ENCODE measurements around the gene PNPLA8.
"Not testable (repeated sequence)": the region's sequence is repeated elsewhere in the genome, so short reads cannot be mapped to it uniquely, and the experiment has no call there.

PNPLA8 gene

GRCh38 chr7:108565987-108566386, 40.1 kb upstream of the PNPLA8 start:
- no peak for DNase-seq (ENCODE audit: low read depth)
- no peak for TF ChIP-seq CTCF (conservative IDR thresholded peaks at IDR 0.05; ENCODE audit: low read length)
- H3K4me3 ChIP-seq (ENCODE audit: low read length), result no peak overlapping the region

- peak; percentile 33 for DNase-seq (ENCODE audit: low read depth)
- no peak for TF ChIP-seq CTCF (conservative IDR thresholded peaks at IDR 0.05; ENCODE audit: low read length)
- no peak overlapping the region for H3K4me3 ChIP-seq (ENCODE audit: low read length)
These were observed 35.2 kb upstream of the PNPLA8 start for GRCh38 chr7:108561047-108561619.

GRCh38 chr7:108559253-108559652, 33.3 kb upstream of the PNPLA8 start:
- no peak for DNase-seq (ENCODE audit: low read depth)
- TF ChIP-seq CTCF (conservative IDR thresholded peaks at IDR 0.05; ENCODE audit: low read length), result no peak
- H3K4me3 ChIP-seq (ENCODE audit: low read length), result no peak overlapping the region

GRCh38 chr7:108557617-108558016, 31.7 kb upstream of the PNPLA8 start:
- no peak for DNase-seq (ENCODE audit: low read depth)
- TF ChIP-seq CTCF (conservative IDR thresholded peaks at IDR 0.05; ENCODE audit: low read length), result no peak
- no peak overlapping the region for H3K4me3 ChIP-seq (ENCODE audit: low read length)

GRCh38 chr7:108557191-108557590, 31.3 kb upstream of the PNPLA8 start:
- DNase-seq (ENCODE audit: low read depth), result no peak
- H3K4me3 ChIP-seq (ENCODE audit: low read length), result no peak overlapping the region
- no peak for TF ChIP-seq CTCF (conservative IDR thresholded peaks at IDR 0.05; ENCODE audit: low read length)

GRCh38 chr7:108556665-108557064, 30.7 kb upstream of the PNPLA8 start:
- not testable (repeated sequence) for H3K4me3 ChIP-seq (ENCODE audit: low read length); DNase-seq (ENCODE audit: low read depth)

- not testable (repeated sequence) for DNase-seq (ENCODE audit: low read depth)
These were observed 22.4 kb upstream of the PNPLA8 start for GRCh38 chr7:108548141-108548896.

GRCh38 chr7:108541478-108541877, 15.5 kb upstream of the PNPLA8 start:
- DNase-seq (ENCODE audit: low read depth), result no peak
- TF ChIP-seq CTCF (conservative IDR thresholded peaks at IDR 0.05; ENCODE audit: low read length), result no peak
- no peak overlapping the region for H3K4me3 ChIP-seq (ENCODE audit: low read length)

More at GRCh38 chr7:108548141-108548896, 22.4 kb upstream of the PNPLA8 start:
- not testable (repeated sequence) for H3K4me3 ChIP-seq (ENCODE audit: low read length)

GRCh38 chr7:108538685-108539084, 12.8 kb upstream of the PNPLA8 start:
- not testable (repeated sequence) for H3K4me3 ChIP-seq (ENCODE audit: low read length); DNase-seq (ENCODE audit: low read depth)

- H3K4me3 ChIP-seq (ENCODE audit: low read length), result not testable (repeated sequence)
These were observed 12.3 kb upstream of the PNPLA8 start for GRCh38 chr7:108538236-108538635.

More at GRCh38 chr7:108538236-108538635, 12.3 kb upstream of the PNPLA8 start:
- DNase-seq (ENCODE audit: low read depth), result not testable (repeated sequence)

All from AG10803 (cell line).